NCI-H1417 (cell line): ENCODE measurements around the gene BHLHE23.

Source experiments
- DNase-seq, 3 experiments: peaks; one replicate each; lab custom pipeline; 2025; lab: John Stamatoyannopoulos, UW

Gene BHLHE23

DNA sequence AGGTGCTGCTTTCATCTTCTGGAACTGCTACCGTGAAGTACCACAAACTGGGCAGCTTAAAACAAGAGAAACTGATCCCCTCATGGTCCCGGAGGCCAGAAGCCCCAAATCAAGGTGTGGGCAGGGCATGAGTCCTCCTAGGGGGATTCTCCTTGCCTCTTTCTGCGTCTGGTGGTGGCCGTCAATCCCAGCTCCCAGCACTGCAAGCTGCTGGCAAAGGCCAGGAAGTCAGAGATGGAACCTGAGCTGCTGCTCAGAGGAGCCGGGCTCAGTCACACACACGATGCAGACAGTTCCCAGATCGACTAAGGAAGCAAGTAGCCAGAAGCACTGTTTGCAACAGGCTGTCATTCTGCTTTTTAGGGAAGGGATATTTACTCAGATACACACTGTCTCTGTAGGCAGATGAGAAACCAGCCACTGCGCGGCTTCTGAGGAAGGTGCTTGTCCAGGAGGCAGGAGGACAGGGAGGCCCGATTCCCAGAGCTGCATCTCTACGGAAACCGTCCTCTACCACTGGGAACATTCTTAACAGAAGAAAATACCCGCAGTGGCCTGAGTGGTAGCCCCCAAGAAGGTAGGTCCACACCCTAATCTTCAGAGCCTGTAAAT is 15.5 kb downstream of the BHLHE23 start:
- no peak for DNase-seq

DNA sequence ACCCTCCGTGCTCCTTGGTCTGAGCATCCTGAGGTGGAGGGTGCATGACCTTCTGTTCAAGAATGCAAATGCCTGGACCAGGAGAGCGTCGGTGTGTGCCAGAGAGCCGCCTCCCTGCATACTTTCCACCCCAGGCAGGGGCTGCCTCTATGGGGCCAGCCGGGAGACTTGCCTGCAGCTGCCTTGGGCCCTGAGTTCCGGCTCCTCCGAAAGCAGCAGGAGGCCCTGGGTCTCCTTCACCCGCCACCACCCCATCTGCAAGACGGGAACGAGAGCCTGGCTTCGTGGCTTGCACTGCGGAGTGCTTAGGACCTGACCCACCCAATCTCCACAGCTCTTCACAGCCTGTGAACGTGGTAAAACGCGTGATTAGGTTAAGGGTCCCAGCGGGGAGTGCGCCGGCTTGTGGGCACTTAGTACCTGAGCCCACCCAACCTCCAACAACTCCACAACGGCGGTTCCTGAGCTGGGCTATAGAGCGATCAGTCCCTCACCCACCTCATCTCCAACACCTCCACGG is 16.4 kb downstream of the BHLHE23 start:
- no peak for DNase-seq

DNA sequence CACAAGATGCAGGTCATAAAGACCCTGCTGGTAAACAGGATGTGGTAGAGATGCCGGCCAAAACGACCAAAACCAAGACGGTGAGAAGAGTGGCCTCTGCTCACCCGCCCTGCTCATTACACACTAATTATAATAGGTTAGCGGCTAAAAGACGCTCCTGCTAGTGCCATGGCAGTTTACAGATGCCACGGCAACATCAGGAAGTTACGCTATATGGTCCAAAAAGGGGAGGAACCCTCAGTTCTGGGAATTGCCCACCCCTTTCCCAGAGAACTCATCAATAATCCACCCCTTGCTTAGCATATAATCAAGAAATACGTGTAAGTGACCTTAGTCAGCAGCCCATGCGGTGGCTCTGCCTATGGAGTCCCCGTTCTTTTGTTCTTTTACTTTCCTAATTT is 17.6 kb downstream of the BHLHE23 start:
- DNase-seq: peak in 1 of 3 experiments; percentile 21

DNA sequence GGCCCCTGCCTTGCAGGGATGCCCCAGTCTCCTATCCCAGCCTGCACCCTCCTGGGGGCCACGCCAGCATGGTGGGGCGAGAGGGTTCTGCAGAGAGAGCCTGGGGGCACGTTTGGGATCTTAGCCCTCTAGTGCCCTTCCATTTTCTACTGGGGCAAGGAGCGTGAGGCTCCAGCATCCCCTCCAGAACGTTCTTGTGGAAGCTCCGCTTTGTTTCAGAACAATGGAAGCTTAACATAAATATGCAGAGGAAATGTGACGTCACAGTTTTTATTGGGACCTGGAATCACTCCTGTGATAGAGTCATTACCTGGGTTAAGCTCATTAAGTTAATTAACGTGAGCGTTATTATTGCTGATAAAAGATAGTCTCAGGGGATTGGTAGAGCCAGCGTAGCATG is 19.6 kb downstream of the BHLHE23 start:
- DNase-seq: no peak

DNA sequence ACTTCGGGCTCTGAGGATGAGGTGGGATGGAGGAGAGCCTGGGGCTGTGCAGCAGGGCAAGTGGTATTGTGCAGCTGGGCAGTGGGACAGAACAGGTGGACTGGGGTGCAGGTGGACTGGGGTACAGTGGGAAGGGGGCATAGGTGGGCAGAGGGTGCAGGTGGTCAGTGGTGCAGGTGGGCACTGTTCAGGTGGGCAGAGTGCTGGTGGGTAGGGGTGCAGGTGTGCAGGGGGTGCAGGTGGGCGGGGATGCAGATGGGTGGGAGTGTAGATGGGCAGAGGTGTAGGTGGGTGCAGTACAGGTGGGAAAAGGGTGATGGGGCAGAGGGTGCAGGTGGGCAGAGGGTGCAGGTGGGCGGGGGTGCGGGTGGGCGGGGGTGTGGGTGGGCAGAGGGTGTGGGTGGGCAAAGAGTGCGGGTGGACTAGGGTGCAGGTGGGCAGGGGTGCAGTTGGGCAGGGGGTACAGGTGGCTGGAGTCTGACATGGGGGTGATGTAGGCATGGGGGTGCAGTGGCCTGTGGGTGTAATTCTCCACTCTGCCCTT is 20.4 kb downstream of the BHLHE23 start:
- DNase-seq: no peak

DNA sequence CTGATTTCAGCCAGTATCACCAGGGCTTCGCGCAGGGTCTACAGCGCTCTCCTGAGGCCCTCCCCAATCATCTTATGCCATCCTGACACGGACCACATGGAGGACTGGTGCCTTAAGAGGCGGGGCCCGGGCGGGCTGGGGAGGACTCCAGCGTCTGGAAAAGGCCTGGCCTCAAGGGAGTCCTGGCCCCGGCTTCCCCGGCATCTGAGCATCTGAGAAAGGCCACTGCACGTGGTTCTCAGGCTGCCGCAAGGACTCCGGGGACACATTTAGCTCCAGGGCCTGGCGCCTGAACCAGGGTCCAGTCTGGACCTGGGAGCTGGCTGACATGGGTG is 21.4 kb downstream of the BHLHE23 start:
- no peak for DNase-seq

DNA sequence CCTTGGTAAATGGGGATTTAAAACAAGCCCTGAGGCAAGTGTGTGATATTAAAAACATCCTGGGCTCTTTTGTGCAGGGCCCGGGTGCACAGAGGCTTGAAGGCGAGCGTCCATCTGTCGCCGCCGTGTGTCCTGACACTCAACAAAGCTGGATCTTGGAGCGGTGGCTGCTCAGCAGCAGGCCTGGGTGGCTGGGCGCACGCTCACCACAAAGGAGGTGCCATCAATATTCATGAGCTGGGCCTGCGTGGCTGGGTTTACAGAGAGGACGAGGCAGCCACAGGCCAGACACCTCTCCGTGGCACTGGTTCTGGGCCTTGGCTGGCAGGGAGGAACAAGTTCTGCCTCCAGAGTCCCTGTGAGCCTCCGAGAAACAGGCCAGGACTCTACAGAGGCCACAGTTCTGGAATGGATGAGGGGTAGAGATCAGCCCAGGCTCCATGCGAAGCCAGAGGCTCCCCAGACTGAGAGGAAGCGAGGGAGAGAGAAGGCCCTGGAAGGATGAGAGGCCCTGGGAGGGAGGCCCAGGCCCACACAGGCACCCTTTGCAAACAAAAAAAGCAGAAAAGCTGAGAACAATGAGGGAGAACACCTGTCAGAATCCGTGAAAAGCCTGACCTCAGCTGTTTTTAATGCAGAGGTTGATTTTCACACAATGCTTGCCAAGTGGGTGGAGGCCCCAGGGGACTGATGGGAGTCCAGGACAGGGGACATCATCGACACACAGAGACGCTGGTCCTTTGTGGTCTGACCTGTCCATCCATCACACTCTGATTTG is 21.9 kb downstream of the BHLHE23 start:
- DNase-seq: peak; percentile 11 to 92 (median 63)

DNA sequence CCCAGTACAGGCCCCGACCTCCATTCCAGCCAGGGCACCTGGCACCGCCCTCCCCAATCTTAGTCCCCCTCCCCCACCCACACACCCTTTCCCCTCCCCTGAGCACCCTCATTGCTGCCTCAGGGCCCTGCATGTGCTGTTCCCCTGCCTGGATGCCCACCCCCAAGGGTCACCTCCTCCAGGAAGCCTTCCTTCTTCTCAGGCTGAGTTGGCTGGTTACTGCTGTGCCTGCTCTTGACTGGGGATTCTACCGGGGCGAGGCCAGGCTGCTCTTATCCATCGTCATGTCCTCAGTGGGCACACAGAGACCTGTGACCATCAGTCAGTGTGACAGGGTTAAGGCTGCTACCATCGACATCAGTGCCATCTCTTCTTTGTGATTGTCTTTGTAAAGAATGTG is 23.6 kb downstream of the BHLHE23 start:
- no peak for DNase-seq

DNA sequence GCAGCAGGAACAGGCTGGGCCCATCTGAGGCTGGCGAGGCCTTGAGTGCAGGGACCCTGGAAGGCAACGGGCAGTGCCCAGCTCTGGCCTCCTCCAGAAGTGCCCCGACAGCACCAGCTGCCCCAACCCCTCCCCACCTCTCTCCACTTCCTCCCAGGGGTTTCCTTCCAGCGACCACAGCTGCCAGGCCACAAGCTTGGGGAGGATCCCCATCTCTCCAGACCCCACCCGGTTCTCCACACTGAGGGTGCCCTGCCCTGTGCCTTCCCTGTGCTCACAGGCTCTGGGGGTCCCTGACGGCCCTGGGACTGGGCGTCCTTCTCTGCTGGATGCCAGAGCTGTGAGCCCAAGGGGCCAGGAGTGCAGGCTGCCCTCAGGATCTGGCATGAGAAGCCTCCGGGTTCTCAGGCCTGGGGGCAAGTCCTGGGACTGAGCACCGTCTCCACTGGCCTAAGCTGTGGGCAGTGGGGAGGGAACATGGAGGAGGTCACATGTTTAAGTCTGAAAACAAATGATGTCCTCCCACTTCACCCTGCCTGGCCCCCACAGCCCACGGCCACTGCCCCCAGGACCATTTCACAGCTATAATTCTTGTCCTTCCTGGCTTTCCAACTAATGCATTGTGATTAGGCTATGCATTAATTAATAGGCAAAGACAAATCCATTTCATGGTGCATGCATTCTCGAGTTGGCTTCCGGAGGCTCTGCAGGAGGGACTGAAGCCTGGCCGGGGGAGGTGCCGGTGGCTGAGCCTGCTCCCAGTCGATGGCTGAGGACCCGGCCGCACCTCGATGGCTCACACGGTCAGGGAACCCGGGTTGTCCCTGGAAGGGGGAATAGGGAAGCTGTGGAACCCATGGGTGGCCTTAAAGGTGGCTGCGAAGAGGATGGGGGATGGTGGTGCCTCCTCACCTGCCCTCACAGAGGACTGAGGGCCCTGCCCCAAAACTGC is 24.4 kb downstream of the BHLHE23 start:
- DNase-seq: peak in 1 of 3 experiments; percentile 53

DNA sequence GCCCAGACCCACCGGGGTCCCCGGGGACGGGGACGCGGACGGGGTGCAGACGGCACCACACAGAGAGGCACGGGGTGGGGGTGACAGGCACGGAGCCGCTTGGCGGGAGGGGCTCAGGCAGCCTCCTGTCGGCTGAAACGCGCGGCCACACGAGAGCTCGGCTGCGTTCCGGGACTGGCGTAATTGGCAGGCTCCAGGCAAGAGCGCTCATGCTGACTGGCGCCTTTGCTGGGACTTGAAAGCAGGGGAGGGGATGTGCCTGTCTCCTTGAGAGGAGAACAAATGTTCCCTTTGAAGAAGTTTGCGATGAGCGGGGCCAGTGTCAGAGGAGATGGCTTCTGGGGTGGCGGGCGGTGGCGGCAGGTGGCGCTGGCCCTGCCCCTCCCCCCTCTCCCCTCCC is 25.8 kb downstream of the BHLHE23 start:
- peak in 2 of 3 experiments; percentile 98 to 99 for DNase-seq

DNA sequence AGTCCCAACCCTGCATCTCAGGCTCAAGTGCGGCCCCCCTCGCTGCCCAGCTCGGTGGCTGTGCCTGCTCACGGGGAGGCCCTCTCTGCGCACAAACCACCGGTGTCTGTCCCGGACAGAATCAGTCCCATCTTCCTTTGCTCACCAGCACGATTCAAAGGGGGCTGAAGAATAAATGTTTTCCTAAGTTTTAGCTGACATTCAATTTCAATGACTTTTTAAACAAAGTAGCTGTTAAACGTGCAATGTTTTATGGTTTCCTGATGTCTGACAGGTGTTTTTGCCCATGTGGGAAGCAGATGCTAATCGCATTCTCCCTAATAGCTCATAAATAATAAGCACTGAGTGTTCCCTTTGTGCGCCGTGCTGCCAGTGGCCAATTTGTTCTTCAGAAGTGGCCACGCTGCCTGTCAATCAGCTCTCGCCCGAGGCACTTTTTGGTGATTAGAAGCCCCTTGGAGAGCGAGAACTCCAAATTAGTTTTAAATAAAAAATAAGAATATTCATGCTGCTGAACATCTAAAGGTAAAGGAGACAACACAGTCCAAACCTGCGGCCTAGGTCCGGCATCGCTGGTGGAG is 26.3 kb downstream of the BHLHE23 start:
- peak in 2 of 3 experiments; percentile 98 to 99 for DNase-seq

DNA sequence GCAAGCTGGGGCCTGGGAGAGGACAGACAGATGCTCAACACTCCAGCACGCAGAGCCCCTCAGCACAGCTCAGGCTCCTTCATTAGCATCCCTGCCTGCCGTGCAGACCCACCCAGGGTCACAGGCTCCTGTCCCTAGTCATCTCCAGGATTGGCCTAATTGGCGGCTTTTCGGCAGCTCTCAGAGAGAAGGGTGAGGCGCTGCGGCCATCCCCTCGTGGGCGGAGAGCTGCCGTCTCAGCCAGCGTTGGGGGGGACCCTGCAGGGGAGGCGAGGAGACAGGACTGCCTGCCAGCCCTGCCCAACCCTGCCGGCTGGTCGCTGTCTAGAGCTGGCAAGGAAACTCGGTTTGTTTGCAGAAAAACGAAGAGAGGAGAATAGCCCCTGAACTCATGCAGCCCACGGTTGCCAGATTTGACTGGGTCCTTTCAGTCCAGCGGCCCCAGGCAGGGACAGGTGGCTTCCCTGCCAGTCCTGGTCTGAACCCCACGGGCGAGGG is 26.8 kb downstream of the BHLHE23 start:
- DNase-seq: peak in 2 of 3 experiments; percentile 86 to 94

DNA sequence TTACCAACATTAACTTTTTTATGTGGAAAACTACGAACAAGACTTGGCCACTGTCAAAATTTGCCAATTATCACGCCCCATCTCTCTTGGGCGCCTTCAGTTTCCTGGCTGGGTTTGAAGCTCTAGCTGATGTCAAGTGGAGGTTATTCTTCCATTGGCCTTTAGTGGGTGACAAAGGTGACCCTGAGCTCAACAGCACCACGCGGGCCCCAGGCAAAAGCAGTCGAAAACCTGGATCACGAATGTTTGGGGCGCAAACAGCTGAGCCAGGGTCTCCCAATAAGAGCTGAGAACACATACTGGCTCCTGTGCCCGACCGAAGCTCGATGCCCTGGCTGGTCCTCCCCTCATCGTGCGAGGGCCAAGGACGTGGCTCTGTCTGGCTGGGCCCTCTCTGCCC is 27.5 kb downstream of the BHLHE23 start:
- peak in 1 of 3 experiments; percentile 75 for DNase-seq

DNA sequence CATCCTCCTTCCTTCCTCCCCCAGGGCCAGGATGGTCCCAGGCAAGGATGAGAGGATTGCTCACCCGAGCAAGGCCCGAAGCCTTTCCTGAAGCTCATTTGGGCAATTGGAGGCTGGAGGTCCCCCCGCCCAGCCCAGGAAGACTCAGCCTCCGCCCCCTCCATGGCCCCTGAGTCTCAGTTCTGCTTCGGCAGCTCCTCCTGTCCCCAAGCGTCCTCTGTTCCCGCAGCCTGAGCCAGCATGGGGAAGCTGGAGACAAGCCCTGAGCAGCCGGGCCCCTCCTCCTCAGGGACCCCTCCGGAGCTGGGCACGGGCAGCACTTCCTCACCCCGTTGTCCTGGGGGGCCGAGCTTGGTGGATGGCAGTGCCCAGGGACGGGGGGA is 28.2 kb downstream of the BHLHE23 start:
- no peak for DNase-seq

DNA sequence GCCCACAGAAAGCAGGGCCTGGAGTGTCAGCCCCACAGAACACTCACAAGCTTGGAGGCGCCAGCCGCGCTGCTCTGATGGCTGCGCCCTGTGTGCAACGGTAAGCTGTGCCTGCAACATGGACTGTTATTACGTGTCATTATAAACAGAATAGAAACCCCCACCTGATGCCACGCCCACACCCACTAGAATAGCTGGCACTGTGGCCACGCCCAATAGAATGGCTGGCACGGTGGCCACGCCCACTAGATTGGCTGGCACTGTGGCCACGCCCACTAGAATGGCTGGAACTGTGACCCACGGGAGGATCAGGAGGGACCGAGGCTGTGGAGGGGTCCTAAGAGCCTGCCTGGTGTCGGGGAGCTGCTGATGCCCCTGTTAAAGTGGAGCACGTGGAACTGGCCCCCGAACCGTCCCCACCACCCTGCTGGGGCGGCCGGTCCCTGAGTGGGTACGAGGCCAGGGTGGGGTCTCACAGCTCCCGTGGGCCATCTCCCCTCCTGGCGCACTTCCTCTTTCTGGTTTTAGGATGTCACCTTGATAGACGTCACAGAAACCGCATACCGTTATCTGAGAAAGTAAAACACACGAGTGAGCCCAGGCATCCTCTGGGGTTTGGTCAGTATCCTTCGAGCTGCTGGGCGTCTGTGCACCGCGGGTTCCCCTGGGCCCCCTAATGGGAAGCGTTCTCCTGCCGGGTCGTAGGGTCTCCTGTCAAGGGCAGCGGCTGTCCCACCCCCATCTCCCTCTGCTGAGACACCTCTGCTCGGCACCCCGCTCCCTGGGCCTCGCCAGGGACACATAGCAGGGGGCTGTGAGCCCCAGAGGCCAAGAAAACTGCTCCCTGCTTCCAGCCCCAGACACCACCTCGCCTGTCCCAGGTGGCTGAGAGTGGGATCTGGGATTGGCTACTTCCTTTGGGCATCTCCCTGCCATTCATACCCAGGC is 28.9 kb downstream of the BHLHE23 start:
- DNase-seq: peak; percentile 9 to 79 (median 64)

DNA sequence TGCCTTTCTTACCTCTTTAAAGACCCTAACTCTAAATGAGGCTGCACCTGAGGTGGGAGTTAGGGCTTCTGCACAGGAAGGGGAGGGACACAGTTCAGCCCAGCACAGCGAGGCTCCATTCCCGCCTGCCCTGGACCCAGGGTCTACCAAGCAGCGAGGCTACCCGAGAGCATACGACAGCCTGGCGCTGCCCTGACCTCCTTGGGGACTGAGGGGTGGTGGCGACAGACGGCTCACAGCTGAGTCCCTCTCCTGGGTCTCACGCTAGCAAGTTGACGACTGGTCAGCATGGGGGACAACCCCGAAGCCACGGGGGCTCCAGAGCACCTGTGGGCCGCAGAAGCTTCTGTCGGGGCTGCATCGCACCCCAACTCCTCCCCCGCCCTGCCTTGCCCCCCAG is 29.9 kb downstream of the BHLHE23 start:
- DNase-seq: no peak

DNA sequence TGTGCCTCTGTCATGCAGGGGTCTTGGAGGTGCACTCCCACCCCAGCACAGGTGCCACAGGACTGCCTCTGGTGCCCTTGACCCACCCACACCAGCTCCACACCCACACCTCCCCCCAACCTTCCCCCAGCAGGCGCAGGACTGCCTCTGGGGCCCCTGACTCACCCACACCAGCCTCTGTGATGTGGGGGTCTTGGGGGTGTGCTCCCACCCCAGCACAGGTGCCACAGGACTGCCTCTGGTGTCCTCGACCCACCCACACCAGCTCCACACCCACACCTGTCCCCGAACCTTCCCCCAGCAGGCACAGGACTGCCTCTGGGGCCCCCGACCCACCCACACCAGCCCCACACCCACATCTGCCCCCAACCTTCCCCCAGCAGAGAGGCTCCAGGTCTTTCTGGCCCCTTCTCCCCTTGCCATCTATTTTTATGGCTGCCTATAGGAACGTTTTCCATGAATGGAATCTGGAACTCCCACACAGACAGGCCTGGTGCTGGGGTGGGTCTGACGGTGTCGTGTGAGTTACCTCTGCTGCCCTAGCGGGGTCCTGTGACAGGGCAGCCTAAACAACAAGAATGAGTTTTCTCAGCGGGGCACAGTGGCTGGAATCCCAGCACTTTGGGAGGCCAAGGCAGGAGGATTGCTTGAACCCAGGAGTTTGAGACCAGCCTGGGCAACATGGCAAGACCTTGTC is 30.8 kb downstream of the BHLHE23 start:
- DNase-seq: no peak

DNA sequence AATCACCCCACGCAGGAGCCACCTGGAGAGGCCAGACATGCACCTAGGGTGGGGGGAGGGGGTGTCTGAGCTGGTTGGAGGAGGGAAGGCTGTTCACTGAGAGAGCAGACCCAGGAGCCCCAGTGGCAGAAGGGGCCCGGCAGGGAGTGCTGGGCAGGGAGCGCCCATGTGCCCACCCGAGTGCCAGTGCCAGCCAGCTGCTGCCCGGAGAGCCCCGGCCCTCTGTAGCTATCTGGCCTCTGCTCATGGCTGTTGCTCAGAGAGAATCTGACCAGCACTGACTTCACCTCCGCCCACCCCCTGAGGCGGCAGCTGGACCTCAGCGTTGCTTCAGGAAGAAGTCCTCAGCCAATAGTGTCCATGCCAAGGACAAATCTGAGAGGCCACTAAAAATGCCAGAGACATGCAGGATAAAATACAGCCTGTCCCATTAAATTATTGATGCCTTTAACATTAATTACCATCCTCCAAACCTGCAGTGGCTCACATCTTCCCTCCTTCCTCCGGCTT is 31.5 kb downstream of the BHLHE23 start:
- DNase-seq: peak in 1 of 3 experiments; percentile 26
